Cortex of kidney (tissue), 1 donor: ENCODE data around the gene RYR3.

Experiments
- DNase-seq: peaks from one replicate; lab custom pipeline; 2025; lab: John Stamatoyannopoulos, UW

Gene RYR3

DNA sequence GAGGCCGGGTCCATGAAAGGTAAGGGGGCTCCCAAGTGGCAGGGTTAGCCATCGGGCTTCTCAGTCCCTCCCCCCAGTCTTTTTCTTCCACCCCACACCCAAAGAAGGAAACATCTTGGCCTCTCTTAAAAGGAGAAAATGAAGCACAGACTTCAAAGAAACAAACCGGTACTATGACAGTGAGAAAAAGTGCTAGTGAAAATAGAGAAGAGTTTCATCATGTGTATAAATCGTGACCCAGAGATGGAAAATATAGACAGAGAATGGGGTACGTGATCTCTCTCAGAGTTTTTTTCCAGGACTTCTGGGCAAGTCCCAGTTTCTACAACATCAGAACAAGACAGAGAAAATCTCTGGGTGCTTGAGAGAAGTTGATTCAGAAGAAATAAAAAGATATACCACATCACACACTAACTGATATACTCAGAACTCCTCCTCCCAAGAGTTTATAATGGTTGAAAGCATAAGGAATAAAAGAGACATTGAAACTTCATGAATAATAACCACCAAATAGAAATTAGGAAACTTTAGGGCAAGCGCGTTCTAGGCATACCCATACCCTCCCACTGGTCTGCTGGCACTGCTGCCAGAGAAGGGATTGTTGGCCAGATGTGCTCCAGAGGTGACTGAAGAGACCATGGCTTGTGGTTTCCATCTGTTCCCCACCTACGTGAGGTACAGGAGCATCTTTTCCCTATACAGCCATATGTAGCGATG lies 338.6 kb downstream of the RYR3 start:
- DNase-seq: no peak

DNA sequence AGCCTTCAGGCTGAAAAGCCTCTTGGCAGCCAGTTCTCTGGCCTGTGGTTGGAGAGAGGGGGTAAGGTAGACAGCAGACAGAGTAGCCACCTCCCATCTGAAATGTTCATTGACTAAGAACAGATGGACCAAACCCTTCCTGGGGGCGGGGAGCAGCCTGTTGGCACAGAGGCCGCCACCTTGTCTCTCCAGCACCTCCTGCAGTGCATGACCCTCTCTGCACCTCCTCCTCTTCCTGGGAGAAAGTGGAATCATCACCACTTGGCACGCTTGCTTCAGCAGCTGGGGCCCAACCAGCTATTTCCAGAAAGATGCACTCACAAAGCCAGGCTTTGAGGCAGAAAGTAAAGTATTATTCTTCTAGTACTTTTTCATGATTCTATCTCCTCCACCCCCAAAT lies 344.1 kb downstream of the RYR3 start:
- DNase-seq: no peak

DNA sequence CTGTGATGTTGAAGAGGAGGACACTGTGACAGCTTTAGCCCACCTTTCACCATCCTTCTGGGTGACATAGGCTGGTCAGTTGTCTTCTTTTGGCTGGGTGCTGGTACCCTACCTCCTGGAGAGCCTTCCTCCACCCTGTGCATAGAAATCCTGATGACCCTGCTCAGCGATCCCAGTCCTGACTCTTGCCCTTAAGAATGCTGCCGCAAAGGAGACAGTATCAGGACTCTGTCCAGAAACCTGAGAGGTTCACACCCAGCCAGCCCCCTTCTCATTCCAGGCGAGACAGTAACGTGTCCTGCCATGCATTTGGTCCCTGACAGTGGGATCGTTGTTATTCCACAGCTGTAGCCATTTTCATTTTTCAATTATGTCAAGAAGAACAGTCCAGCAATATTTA lies 344.7 kb downstream of the RYR3 start:
- no peak for DNase-seq

DNA sequence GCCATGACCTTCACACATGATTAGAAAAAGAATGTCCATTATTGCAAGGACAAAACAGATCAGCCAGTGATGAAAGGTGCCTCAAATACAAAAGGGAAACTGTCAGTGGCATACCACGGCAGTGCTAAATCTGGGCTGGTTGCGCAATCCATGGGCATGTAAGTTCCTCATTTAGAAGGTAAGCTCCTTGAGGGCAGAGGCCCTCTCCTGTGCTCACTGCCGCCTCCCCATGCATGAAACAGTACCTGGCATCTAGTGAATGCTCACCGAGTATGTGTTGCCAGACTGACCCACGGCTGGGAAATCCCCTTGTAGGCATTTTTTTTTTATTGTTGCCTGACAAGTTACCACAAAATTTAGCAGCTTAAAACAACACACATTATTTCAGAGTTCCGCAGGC lies 345.4 kb downstream of the RYR3 start:
- no peak for DNase-seq

- DNase-seq: no peak
These were observed 349.4 kb downstream of the RYR3 start for GRCh38 chr15:33660151-33660550.

- no peak for DNase-seq
These were observed 351.2 kb downstream of the RYR3 start for GRCh38 chr15:33662014-33662413.

GRCh38 chr15:33664947-33665346 lies 354.2 kb downstream of the RYR3 start:
- no peak for DNase-seq

DNA sequence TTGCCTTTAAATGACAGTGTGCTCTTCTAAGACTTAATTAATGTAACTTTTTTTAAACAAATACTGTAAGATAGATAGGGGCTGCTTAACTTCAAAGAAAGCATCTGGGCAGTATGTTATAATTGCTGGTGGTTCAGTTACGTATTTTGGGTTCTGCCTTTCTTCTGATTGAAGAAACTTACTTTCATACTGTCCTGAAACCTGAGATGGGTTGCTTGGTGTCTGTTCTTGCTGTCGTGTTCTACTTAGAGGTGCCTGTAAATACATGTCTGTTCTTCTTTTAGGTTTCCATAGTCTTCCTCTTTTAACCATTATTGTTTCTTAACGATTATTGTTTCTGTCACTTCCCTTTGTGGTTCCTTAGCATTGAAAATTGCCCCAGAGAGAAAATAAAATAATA lies 359.8 kb downstream of the RYR3 start:
- DNase-seq: no peak

- no peak for DNase-seq
These were observed 360.7 kb downstream of the RYR3 start for GRCh38 chr15:33671456-33671855.

DNA sequence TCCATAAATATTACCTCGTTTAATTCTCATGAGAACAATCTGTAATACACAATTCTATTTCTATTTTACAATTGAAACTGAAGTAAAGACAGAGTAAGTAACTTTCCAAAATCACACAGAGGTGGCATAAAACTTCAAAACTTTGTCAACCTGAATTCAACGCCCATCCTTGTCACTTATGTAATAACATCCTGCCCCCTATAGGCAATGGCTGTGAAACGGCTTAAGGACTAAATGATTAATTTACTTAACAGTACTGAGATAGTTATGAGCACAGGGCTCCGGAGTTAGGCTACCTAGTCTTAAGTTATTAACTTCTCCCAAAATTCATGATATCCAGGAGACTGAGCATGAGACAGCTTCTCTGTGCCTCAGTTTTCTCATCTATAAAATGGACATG lies 364.5 kb downstream of the RYR3 start:
- DNase-seq: no peak

DNA sequence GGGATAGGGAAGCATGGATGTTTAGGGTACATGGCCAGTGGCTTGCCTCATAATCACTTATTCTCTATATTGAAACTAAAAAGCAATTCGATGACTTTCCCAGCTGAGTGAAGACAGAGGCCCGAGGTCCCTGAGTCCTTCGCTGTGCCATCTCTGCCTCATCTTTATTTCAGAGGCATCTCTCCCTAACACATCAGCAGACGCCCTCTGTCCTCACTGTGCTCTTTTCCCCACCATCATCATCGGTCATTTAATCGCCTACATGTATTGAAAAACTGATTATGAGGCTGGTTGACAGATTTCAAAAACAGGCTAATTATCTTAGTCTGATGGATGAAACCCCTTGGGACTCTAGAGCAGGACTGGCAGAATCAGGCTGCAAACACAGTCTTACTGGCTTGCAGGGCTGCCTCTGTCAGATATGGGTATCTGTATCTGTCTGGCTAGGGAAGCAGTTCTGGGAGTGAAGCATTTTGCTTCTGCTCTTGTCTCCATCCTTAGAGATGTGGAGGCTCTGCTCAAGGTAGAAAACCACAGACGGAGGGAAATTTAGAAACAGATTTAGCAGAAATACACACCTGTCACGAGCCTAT lies 366.6 kb downstream of the RYR3 start:
- no peak for DNase-seq

DNA sequence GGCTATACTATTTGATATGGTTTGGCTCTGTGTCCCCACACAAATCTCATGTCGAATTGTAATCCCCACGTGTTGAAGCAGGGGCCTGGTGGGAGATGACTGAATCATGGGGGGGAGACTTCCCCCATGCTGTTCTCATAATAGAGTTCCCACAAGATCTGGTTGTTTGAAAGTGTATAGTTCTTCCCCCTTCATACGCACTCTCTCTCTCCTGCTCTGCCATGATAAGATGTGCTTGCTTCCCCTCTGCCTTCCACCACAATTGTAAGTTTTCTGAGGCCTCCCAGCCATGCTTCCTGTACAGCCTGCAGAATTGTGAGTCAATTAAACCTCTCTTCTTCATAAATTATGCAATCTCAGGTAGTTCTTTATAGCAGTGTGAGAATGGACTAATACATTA lies 367.4 kb downstream of the RYR3 start:
- DNase-seq: no peak

DNA sequence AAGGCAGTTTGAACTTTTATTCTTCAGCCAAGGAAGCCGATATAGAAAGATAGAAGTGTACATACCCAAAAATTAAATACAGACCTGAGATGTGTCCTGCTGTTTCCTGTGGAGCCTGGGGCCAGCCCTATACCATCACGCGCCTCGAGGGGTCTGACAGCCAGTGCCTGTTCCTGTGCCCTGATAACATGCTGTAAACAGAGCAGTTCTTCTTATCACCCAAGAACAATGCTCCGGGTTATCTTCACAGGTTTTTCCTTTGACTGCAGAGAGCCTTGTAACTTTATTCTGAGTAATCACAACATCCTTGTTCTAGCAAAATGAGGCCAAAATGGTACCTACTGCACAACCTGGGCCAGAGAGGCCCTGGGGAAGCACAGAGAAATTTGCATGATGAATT lies 367.8 kb downstream of the RYR3 start:
- DNase-seq: no peak

- DNase-seq: no peak
These were observed 368.3 kb downstream of the RYR3 start for GRCh38 chr15:33679061-33679460.

GRCh38 chr15:33680336-33680735 lies 369.6 kb downstream of the RYR3 start:
- DNase-seq: no peak

DNA sequence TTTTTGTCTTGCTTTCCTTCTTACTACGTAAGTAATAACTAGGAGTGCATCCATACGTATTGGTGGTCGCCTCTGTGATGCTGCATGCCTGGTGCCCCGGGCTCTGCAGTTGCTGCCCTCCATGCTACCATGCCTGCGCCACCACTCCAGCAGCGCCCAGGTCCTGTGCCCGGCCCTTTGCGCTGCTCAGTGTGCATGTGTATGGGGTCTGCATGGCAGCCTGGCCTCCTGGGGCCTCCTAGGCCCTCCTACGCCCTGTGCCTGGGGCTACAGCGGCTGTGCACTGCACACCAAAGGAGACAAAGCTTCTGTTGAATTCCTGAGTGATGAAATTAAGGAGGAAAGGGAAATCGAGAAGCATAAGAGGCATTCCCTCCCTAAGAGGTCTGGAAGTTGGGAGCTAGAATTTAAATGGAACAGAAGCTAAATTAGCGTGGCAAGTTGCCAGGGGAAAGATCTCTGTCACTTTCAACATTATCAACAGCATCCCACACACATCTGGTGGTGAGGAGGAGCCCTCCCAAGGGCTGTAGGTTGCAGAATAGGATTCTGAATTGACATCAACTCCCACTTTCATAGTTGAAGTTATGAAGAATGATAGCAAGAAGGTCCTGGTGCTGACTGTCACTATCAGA lies 382.5 kb downstream of the RYR3 start:
- no peak for DNase-seq

DNA sequence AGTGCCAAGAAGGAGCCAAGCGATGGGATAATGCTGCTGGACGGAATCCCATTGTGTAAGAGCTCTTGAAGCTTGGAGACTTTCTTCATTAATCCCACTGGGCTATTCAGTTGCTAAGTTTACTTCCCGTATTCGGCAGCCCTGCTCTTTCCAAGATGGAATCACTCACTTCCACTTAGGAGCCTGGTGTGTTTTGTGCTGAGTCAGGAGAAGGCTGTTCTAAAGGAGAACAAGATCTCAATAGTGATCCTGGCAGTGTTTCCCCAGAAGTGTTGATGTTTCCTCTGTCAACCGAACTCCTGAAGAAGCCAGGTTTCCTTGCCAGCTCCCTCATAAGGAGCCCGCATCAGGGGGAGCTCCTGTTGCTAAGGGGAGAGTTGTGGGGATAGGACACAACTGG lies 387.4 kb downstream of the RYR3 start:
- DNase-seq: no peak

DNA sequence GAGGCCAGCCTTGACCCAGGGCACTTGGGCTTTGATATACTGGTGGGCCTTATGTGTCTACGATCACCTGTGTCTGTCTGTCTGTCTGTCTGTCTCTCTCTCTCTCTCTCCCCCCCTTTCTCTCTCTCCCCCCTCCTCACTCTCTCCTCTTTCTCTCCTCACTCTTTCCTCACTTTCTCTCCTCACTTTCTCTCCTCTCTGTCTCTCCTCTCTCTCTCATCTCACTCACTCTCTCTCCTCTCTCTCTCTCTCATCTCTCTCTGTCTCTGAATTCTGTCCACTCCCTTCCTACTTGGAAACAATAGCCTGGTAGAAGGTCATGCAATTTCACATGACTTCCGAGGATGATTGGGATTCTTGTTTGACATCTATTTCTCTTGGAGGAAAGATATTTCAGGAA lies 388.4 kb downstream of the RYR3 start:
- no peak for DNase-seq

GRCh38 chr15:33699691-33700447 lies 389.1 kb downstream of the RYR3 start:
- DNase-seq: no peak

- no peak for DNase-seq
These were observed 390.0 kb downstream of the RYR3 start for GRCh38 chr15:33700695-33701303.

DNA sequence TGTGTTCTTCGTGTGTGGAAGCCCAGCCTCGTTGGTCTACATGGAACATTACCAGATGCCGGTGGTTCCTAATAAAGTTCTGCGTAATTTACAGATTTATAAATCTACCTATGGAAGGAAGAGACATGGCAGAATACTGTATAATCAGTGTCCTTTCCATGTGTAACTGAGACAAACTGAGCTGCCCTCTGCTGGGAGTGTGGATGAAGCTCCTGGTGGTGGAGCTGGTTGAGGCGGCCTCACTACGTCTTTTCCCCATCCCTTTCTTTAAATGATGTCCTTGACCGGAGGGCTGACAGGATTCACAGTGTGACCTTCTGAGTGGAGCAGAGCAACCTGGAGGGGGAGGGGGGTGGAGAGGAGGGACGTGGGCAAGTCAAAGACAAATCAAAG lies 390.5 kb downstream of the RYR3 start:
- no peak for DNase-seq

- DNase-seq: no peak
These were observed 395.4 kb downstream of the RYR3 start for GRCh38 chr15:33706173-33706572.
